GM19025 (cell line): ENCODE measurements around the gene MAN2A1.

Source experiments
- ATAC-seq: cut with Tn5 transposase; IDR thresholded peaks from one replicate; pipeline ENCODE4 v1.9.1; 2021; ENCODE audit warnings: mild to moderate bottlenecking, low read depth, moderate library complexity; ENCODE audit not compliant: unreplicated experiment

MAN2A1 gene

DNA sequence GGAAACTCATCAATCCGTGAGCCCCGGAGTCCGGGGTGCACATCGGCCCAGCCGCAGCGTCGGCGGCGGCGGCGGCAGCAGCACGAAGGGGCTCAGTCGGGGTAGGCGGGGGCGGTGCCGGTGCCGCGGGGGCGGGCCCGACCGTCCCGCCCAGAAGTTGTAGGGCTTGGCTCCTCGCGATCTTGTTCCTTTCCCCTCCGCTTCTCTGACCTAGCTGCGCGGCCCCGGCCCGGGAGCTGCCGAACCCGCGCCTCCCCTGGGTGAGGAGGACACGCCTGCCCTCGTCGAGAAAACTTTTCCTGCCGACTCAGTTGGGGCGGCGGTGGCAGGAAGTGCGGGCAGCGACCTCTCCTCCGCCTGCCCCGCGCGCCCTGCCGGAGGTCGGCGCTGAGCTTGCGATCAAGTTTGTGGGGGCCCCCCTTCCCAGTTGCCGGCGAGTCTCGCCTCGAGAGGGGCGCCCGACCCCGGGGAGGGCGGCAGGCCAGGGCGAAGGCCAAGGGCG is at the start of gene MAN2A1:
Gene MAN2A1, plus strand, starts transcription at position 188 of the 502 bp plus-strand sequence. CDS start 491 bp downstream, outside the sequence.
- ATAC-seq, result peak; percentile 54

- no peak for ATAC-seq
Observed at GRCh38 chr5:109640976-109641375, 48.8 kb upstream of the MAN2A1 start.

GRCh38 chr5:109643791-109644350 is 45.9 kb upstream of the MAN2A1 start:
- ATAC-seq, result no peak

GRCh38 chr5:109644829-109645228 is 44.9 kb upstream of the MAN2A1 start:
- ATAC-seq, result no peak

GRCh38 chr5:109645707-109646192 is 44.0 kb upstream of the MAN2A1 start:
- no peak for ATAC-seq

DNA sequence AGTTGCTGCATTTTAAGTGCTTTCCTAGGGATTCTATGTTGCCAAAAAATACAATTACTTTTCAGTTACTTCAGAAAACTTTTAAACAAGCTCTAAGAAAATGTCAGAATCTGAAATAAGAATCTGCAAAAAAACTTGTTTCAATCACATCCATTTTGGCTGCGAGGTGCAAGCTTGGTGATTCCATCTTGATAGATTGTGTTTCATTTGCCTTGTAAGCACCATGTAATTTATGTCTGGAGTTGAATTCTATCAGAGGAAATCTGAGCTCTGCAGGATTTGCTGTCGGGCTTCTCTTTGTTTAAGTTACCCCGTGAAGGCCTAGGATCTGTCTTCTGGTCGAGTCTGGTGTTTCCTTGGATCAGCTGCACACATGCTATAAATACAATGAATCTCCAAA is 40.4 kb upstream of the MAN2A1 start:
- no peak for ATAC-seq

GRCh38 chr5:109650493-109650892 is 39.2 kb upstream of the MAN2A1 start:
- no peak for ATAC-seq

- ATAC-seq, result no peak
Observed at GRCh38 chr5:109652096-109652495, 37.6 kb upstream of the MAN2A1 start.

GRCh38 chr5:109653042-109653441 is 36.7 kb upstream of the MAN2A1 start:
- ATAC-seq, result no peak

GRCh38 chr5:109653561-109654239 is 36.0 kb upstream of the MAN2A1 start:
- ATAC-seq, result no peak

DNA sequence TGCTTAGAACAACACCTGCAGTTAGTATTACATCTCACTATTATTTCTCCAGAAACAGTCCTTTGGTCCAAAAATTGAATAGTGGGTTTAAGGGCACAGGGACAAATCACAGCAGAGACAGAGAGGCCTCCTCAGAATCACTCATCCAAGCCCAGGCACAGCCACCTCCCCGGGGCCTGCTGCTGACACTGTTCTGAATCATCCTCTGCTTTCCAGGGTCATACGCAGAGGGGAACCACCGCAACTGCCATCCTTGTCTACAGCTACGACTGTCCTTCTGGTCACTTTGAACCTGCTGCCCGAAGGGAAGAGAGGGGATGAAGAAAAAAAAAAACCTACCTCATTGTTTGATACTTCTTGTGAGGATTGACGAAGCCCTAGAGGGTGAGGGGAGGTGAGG is 35.3 kb upstream of the MAN2A1 start:
- no peak for ATAC-seq

- ATAC-seq, result no peak
Observed at GRCh38 chr5:109655841-109656240, 33.9 kb upstream of the MAN2A1 start.

- no peak for ATAC-seq
Observed at GRCh38 chr5:109656829-109657228, 32.9 kb upstream of the MAN2A1 start.

DNA sequence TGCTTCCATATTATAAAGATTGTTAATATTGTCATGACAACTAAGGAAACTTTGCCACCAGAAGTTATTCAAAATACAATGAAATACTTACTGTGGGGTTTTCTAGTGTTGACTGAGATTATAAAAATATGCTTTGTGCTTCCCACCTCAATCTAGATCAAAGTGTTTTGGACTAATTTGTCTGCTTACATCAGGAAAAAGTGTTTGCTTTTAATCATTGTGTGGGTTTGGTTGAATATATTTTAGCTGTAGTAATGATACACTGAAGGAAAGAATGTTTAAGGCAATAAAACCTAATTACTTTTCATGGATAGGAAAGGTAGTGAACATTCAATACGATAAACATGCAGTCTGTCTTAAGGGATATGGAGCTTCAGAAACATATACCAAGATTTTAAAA is 29.8 kb upstream of the MAN2A1 start:
- no peak for ATAC-seq

DNA sequence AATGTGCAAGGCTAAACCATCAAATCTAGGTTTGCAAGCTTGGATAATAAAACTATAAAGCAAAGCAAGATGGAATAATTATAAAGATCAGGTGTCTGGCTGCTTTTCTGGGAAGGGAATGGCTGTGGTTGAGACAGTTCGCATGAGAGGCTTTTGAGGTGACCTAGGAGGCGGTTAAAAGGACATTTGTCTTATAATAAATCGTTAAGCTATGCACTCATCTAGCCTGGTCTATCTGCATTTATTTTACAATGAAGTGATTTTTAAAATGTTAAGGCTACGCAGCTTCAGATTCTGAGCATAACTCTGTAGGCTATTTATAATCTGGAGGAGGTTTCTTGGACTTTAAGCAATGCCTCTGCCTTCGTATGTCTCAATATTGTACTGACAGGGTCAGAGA is 29.4 kb upstream of the MAN2A1 start:
- no peak for ATAC-seq

DNA sequence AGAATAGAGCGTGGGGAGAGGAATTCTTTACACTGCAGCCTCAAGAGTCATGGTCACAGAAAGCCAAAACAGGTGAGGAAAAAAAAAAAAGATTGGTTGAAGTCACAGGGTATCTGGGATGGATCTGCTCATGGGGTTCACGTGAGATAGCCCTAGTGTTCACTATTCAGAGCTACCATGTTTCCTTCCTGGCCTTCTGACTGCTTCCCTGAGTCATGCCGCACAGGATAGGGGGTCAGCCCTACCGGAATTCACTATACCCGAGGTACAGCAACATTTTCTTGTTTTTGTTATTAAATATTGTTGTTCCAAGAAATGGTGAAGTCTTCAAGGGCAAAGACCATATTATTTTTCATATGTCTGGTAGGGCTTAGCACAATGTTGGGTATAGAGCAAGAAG is 21.5 kb upstream of the MAN2A1 start:
- ATAC-seq, result no peak

- ATAC-seq, result no peak
Observed at GRCh38 chr5:109668668-109669422, 20.9 kb upstream of the MAN2A1 start.

GRCh38 chr5:109669991-109670706 is 19.6 kb upstream of the MAN2A1 start:
- ATAC-seq, result no peak

- no peak for ATAC-seq
Observed at GRCh38 chr5:109671136-109671535, 18.6 kb upstream of the MAN2A1 start.

- no peak for ATAC-seq
Observed at GRCh38 chr5:109674596-109674995, 15.1 kb upstream of the MAN2A1 start.

GRCh38 chr5:109676920-109677319 is 12.8 kb upstream of the MAN2A1 start:
- ATAC-seq, result peak; percentile 73
